Measurements from ENCODE around the gene ARMH3.

ARMH3 gene

DNA sequence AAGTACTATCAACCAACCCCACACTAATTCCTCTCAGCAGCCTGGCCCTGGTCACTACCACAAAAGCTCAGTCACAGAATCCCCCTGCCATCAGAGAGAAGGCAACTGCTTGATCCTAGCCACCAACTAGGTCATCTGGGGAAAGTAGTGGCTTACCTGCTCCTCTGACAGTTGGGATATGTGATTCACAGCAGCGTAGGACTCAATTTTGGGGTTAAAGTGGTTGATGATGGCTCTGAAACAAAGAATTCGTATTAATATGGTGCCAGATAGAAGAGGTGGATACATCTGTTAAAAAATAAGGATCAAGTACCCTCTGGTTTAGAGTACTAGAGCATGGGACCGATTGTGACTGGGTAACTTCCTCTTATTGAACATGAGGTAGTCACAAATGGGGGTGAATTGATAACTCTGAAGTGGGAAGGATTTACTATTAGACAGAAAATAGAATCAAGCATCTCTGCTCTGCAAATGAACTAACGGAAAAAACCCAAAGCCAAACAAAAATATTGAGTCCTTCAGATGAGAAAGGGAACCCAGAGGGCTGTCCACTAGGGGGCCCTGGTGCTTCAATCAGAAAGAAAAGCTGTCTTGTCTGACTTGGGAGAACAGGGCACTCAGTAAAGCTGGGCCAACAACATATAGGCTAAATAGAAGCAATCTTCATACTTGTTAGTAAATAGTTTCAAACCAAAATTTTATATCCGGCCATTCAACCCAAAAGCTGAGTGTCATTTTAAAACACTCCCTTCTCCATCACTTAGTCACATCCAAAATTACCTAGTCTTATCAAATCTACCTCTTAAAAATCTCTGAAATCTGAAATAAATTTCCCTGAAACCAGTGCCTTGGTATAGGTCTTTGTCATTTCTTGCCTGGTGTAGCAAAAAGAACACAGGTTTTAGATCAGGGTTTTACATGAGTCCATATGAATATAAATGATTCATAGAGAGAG lies 166.4 kb downstream of the ARMH3 start:
- H3K4me3 ChIP-seq (ENCODE audit: low read depth, low read length), result no peak overlapping the region
- peak; percentile 82 for DNase-seq

GRCh38 chr10:101888251-101888949 lies 167.6 kb downstream of the ARMH3 start:
- Histone ChIP-seq H3K27me3 (no peaks in the 10 kb centered on the region), H3K36me3 (no peaks in the 10 kb centered on the region), H3K9me3 (no peaks in the 10 kb centered on the region), H3K4me1 (no peaks in the 10 kb centered on the region), H3K4me3 (ENCODE audit: low read depth, low read length) (no peak overlapping the region)
- TF ChIP-seq CTCF (IDR thresholded peaks at IDR 0.05; ENCODE audit: low read depth, low read length), result no peak
- no peak for DNase-seq

More for the DNA sequence above, 166.4 kb downstream of the ARMH3 start:
- H3K36me3 ChIP-seq, result no peaks in the 10 kb centered on the region
- H3K9me3 ChIP-seq, result no peaks in the 10 kb centered on the region
- H3K4me1 ChIP-seq, result no peaks in the 10 kb centered on the region
- no peaks in the 10 kb centered on the region for H3K27me3 ChIP-seq
- peak; percentile 95 for TF ChIP-seq CTCF (IDR thresholded peaks at IDR 0.05; ENCODE audit: low read depth, low read length)

DNA sequence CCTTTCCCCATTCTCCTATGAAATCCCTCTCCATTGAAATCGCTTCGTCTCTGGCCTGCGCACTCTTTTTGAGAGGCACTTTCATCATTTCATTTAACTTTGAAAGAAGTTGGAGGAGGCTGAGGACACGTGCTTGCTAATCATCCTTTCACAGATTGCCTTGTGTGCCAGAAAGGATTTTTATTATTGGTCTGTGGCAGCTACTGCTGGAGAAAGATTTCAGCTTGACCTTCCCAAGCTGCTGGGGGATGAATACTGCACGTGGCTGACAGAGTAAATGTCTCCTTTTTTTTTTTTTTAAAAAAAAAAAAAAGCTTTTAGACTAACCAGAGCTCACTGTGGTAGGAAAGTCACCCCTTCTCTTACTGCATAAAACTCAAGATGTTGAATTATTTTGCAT lies 168.2 kb downstream of the ARMH3 start:
- no peak for TF ChIP-seq CTCF (IDR thresholded peaks at IDR 0.05; ENCODE audit: low read depth, low read length)
- DNase-seq, result no peak
- Histone ChIP-seq H3K4me1 (no peaks in the 10 kb centered on the region), H3K9me3 (no peaks in the 10 kb centered on the region), H3K4me3 (ENCODE audit: low read depth, low read length) (no peak overlapping the region), H3K36me3 (no peaks in the 10 kb centered on the region), H3K27me3 (no peaks in the 10 kb centered on the region)

DNA sequence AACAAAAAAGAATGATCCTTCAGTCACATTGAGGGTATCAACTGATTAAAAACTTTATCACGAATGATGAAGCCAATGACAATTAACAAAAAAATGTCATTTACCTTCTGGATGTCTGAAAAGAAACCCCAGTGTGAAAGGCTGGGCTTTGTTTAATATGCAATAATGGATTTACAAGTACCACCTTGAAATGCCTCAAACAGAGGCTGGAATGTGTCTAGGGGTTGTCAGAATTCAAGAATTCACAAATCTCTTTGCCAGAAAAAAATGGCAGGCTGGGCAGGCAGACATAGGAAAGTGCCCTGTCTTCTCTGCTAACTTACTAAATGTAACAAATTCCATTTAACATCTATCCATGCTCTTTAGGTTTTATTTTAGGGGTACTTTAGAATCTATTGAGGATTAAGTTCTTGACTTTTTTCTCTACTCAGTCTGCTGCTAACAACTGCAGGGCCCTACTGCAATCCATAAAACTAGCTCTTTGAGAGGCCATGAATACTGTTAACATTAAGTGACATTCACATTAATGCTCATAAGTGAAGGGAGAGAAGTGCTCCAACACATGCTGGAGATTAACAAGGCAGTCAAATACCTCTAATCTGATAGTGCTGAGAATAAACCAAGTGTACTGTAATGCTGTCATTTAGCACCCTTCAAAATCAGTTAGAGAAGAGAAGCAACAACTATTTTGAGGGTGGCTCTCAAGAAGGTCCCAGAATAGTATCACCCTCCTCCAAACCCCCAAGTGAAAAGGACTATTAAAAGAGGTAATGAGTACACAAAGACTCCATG lies 169.3 kb downstream of the ARMH3 start:
- Histone ChIP-seq H3K4me1 (no peaks in the 10 kb centered on the region), H3K4me3 (ENCODE audit: low read depth, low read length) (no peak overlapping the region), H3K9me3 (no peaks in the 10 kb centered on the region), H3K36me3 (no peaks in the 10 kb centered on the region), H3K27me3 (no peaks in the 10 kb centered on the region)
- DNase-seq, result no peak
- TF ChIP-seq CTCF (IDR thresholded peaks at IDR 0.05; ENCODE audit: low read depth, low read length), result no peak

DNA sequence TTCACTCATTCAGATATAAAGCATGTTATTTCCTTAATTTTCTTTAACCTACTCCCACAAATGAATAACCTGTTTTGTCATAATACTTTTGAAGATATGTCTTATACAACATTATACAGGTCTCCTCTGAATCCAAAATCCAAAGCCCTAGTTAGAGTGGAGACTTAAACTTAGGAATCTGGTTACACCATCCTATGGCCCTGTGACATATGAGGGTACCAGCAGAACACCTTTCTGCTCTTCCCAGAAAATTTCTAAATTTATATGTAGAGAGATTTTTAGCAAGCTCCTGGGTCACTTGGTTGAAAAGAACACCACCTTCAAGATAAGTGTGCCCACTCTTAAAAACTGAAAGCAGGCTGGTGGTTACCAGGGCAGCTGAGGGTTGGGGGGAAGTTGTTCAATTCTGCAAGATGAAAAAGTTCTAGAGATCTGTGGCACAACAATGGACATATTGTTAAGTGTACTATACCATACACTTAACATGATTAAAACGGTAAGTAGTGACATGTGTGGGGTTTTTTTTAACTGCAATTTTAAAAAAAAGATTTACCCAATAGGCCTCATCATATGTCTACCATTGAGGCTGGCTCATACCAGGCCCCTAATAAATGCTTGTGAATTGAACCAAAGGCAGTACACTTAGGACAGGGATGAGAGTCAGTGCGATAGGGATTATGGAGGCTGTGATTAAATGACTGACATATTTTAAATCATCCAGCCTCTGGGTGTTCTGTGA lies 174.8 kb downstream of the ARMH3 start:
- no peak for DNase-seq
- Histone ChIP-seq H3K4me1 (no peaks in the 10 kb centered on the region), H3K27me3 (no peaks in the 10 kb centered on the region), H3K4me3 (ENCODE audit: low read depth, low read length) (no peak overlapping the region), H3K9me3 (no peaks in the 10 kb centered on the region), H3K36me3 (no peaks in the 10 kb centered on the region)
- TF ChIP-seq CTCF (IDR thresholded peaks at IDR 0.05; ENCODE audit: low read depth, low read length), result no peak
